Measurements from ENCODE around the gene SPRR2E. TPM values are rescaled to one million over a fixed set of nuclear protein-coding genes. Genes with fewer than 3 reads are reported as not detected.

Gene SPRR2E
- total and polyA plus RNA-seq, 2 of the 8 experiments (the other 6 are each of a cell fraction or from before 2014, with no cell fraction given) = not detected

GRCh38 chr1:153070243-153070642, 24.1 kb downstream of the SPRR2E start:
- Histone ChIP-seq H3K18ac (ENCODE audit: extremely low read depth, low read length) (no peak overlapping the region), H3K14ac (ENCODE audit: insufficient read length) (no peak overlapping the region), H4K8ac (ENCODE audit: extremely low read depth, insufficient read depth, low read length) (no peak overlapping the region), H2AK5ac (ENCODE audit: low read depth, low read length) (no peak overlapping the region), H2BK5ac (ENCODE audit: low read depth, low read length) (no peak overlapping the region), H3K79me2 (ENCODE audit: control insufficient read depth in 1 of 2, insufficient read depth in 2 of 2, low read length in 2 of 2) (no peaks in the 10 kb centered on the region), H3K4me3 (ENCODE audit: extremely low read depth in 1 of 4, insufficient read depth in 2 of 4, low read depth in 3 of 4, low read length in 4 of 4) (no peak overlapping the region), H4K20me1 (replicated peaks in 1 of 2; ENCODE audit: control insufficient read depth in 1 of 2, insufficient read depth in 2 of 2, low read length in 2 of 2) (no peaks in the 10 kb centered on the region), H3K23ac (ENCODE audit: insufficient read length) (no peak overlapping the region), H3K4ac (replicated peaks; ENCODE audit: insufficient read length, low read depth, low read length) (no peak overlapping the region), H3K4me2 (ENCODE audit: insufficient read depth in 1 of 2, low read depth in 2 of 2, low read length in 2 of 2) (no peak overlapping the region), H3K9me3 (ENCODE audit: insufficient read depth in 2 of 2, low read depth in 1 of 2, low read length in 1 of 2) (no peaks in the 10 kb centered on the region), H2AFZ (ENCODE audit: low read length) (0 out of 2 replicates have a peak overlapping the region, but pooled peaks have one; percentile 80), H3K27me3 (replicated peaks in 1 of 4; ENCODE audit: control insufficient read depth in 3 of 4, extremely low read depth in 1 of 4, insufficient read depth in 3 of 4, low read length in 3 of 4) (no peaks in the 10 kb centered on the region), H2BK120ac (replicated peaks; ENCODE audit: low read depth, low read length) (no peak overlapping the region), H2BK15ac (ENCODE audit: low read length) (no peak overlapping the region), H3K9ac (replicated peaks in 1 of 4; ENCODE audit: extremely low read depth in 1 of 4, low read depth in 3 of 4, low read length in 3 of 4) (no peak overlapping the region), H3K56ac (replicated peaks; ENCODE audit: insufficient read length, low read depth, low read length) (no peak overlapping the region), H4K91ac (replicated peaks; ENCODE audit: insufficient read length, low read length) (no peak overlapping the region), H3K36me3 (ENCODE audit: control insufficient read depth in 2 of 4, insufficient read depth in 4 of 4, low read length in 3 of 4) (no peaks in the 10 kb centered on the region), H3K27ac (ENCODE audit: low read depth, low read length) (no peak overlapping the region), H2BK12ac (ENCODE audit: low read depth, low read length) (no peak overlapping the region), H4K5ac (ENCODE audit: insufficient read length, low read depth, low read length) (no peak overlapping the region), H3K23me2 (ENCODE audit: low read depth, low read length) (no peaks in the 10 kb centered on the region), H3K4me1 (replicated peaks in 1 of 4; ENCODE audit: control insufficient read depth in 3 of 4, insufficient read depth in 4 of 4, low read length in 3 of 4) (no peaks in the 10 kb centered on the region), H2BK20ac (ENCODE audit: low read length) (no peak overlapping the region), H3K79me1 (ENCODE audit: low read depth, low read length) (no peaks in the 10 kb centered on the region)
- ChIA-PET POLR2A (ENCODE audit: partially characterized antibody) (no interaction called here), CTCF (ENCODE audit: partially characterized antibody) (interaction anchor here (0.9 to 1.8 kb wide), 3 partner anchors 9 to 109 kb away, joined by 3 to 5 read pairs (median 4); no protein-coding TSS in a partner anchor)
- FAIRE-seq (peak; percentile 7), DNase-seq (ENCODE audit: low read depth in 1 of 2, low spot score in 2 of 2) (no peak)
- WGBS, 2 experiments (ENCODE audit: extremely low coverage in 1 of 2, insufficient coverage in 1 of 2, insufficient read length in 1 of 2, insufficient replicate concordance in 2 of 2, low coverage in 1 of 2, low lambda C conversion rate in 2 of 2, missing lambda C conversion rate in 1 of 2) = 89% methylated on average over 2 of the region's 2 CpGs; no CpG with 5 or more reads in 1 of the 2 experiments
- TF ChIP-seq RBBP5 (IDR thresholded peaks at IDR 0.05; ENCODE audit: borderline replicate concordance, low read depth, low read length) (no peak), BCL11A (IDR thresholded peaks at IDR 0.05; ENCODE audit: low read depth in 2 of 2, low read length in 2 of 2) (no peak), CTBP2 (IDR thresholded peaks at IDR 0.05; ENCODE audit: borderline replicate concordance, insufficient read depth, insufficient read length, low read length) (no peak), SP2 (IDR thresholded peaks at IDR 0.05; ENCODE audit: low read length) (no peak), POU5F1 (IDR thresholded peaks at IDR 0.05; ENCODE audit: low read depth, low read length) (no peak)

Data from H1 (cell line).